NT2/D1 (cell line): ENCODE data around the gene UBAP1L.
A peak's percentile ranks its signal among the peaks of the same experiment; 100 is the strongest.
"Not testable (repeated sequence)": the region's sequence is repeated elsewhere in the genome, so short reads cannot be mapped to it uniquely, and the experiment has no call there.

Experiments
- DNase-seq: peaks from one replicate; pipeline ENCODE4 v3.0.0-alpha.2; 2011; ENCODE audit warnings: low read depth, low spot score
- H3K27me3 ChIP-seq: 2 replicates; pipeline ENCODE4 v1.6.0; 2011; ENCODE audit warnings: mild to moderate bottlenecking; ENCODE audit not compliant: insufficient read length, insufficient read depth
- H3K36me3 ChIP-seq: 2 replicates; pipeline ENCODE4 v1.6.1; 2011; ENCODE audit warnings: mild to moderate bottlenecking, low read length, mixed read lengths; ENCODE audit not compliant: insufficient read depth, insufficient read length
- H3K4me1 ChIP-seq: 2 replicates; pipeline ENCODE4 v1.5.1; 2011; ENCODE audit not compliant: insufficient read depth, insufficient read length
- H3K4me3 ChIP-seq: 2 replicates; pipeline ENCODE4 v1.5.1; 2011; ENCODE audit warnings: low read depth; ENCODE audit not compliant: insufficient read length
- H3K9ac ChIP-seq: 2 replicates; pipeline ENCODE4 v1.6.0; 2011; ENCODE audit warnings: low read depth; ENCODE audit not compliant: insufficient read length
- H3K9me3 ChIP-seq: 2 replicates; pipeline ENCODE4 v1.5.1; 2011; ENCODE audit warnings: mild to moderate bottlenecking, low read length; ENCODE audit not compliant: insufficient read depth
- SUZ12 ChIP-seq: IDR thresholded peaks from 2 replicates; pipeline ENCODE4 v1.6.1; 2011; ENCODE audit not compliant: insufficient read length, insufficient read depth; ENCODE audit errors: extremely low read depth
- YY1 ChIP-seq: IDR thresholded peaks from 2 replicates; pipeline ENCODE4 v1.6.1; 2011; ENCODE audit not compliant: insufficient read length, insufficient read depth
- ZNF274 ChIP-seq: IDR thresholded peaks from 2 replicates; pipeline ENCODE4 v1.6.1; 2011; ENCODE audit warnings: mild to moderate bottlenecking, low read depth, low read length

Gene UBAP1L

GRCh38 chr15:65105038-65105437, 10.0 kb downstream of the UBAP1L start:
- TF ChIP-seq SUZ12 (no peak), ZNF274 (no peak), YY1 (no peak)
- Histone ChIP-seq H3K36me3 (peaks cover 3% of the 10 kb centered on the region), H3K9me3 (no peaks in the 10 kb centered on the region), H3K4me3 (no peak overlapping the region), H3K4me1 (no peaks in the 10 kb centered on the region), H3K27me3 (peaks cover 14% of the 10 kb centered on the region), H3K9ac (no peak overlapping the region)
- DNase-seq: no peak

- Histone ChIP-seq H3K27me3 (peaks cover 14% of the 10 kb centered on the region), H3K4me3 (no peak overlapping the region), H3K4me1 (no peaks in the 10 kb centered on the region), H3K36me3 (peaks cover 19% of the 10 kb centered on the region), H3K9me3 (no peaks in the 10 kb centered on the region), H3K9ac (no peak overlapping the region)
- no peak for TF ChIP-seq ZNF274
- TF ChIP-seq YY1: no peak
- TF ChIP-seq SUZ12: no peak
- DNase-seq: no peak
Measured at GRCh38 chr15:65102912-65103311, 12.1 kb downstream of the UBAP1L start.

- H3K36me3 ChIP-seq: peaks cover 19% of the 10 kb centered on the region
- peaks cover 1% of the 10 kb centered on the region for H3K4me1 ChIP-seq
- TF ChIP-seq SUZ12 (no peak), YY1 (no peak), ZNF274 (no peak)
- no peaks in the 10 kb centered on the region for H3K9me3 ChIP-seq
- peaks cover 14% of the 10 kb centered on the region for H3K27me3 ChIP-seq
- H3K4me3 ChIP-seq: peak overlapping the region; percentile 22
- DNase-seq: no peak
- peak overlapping the region; percentile 57 for H3K9ac ChIP-seq
Measured at GRCh38 chr15:65101891-65102708, 12.9 kb downstream of the UBAP1L start.

GRCh38 chr15:65101411-65101890, 13.5 kb downstream of the UBAP1L start:
- peaks cover 14% of the 10 kb centered on the region for H3K27me3 ChIP-seq
- no peak for TF ChIP-seq ZNF274
- TF ChIP-seq SUZ12: no peak
- no peak for TF ChIP-seq YY1
- H3K9me3 ChIP-seq: no peaks in the 10 kb centered on the region
- peak overlapping the region; percentile 22 for H3K4me3 ChIP-seq
- H3K4me1 ChIP-seq: peaks cover 7% of the 10 kb centered on the region
- DNase-seq: peak; percentile 82
- peak overlapping the region; percentile 42 for H3K9ac ChIP-seq
- peaks cover 19% of the 10 kb centered on the region for H3K36me3 ChIP-seq

- no peak for TF ChIP-seq ZNF274
- no peak for TF ChIP-seq YY1
- TF ChIP-seq SUZ12: no peak
- peaks cover 16% of the 10 kb centered on the region for H3K36me3 ChIP-seq
- no peak for DNase-seq
- no peak overlapping the region for H3K4me3 ChIP-seq
- H3K9me3 ChIP-seq: no peaks in the 10 kb centered on the region
- peaks cover 7% of the 10 kb centered on the region for H3K4me1 ChIP-seq
- H3K27me3 ChIP-seq: peaks cover 14% of the 10 kb centered on the region
- no peak overlapping the region for H3K9ac ChIP-seq
Measured at GRCh38 chr15:65100442-65100841, 14.6 kb downstream of the UBAP1L start.

- Histone ChIP-seq H3K27me3 (peaks cover 14% of the 10 kb centered on the region), H3K36me3 (peaks cover 16% of the 10 kb centered on the region)
- H3K4me1 ChIP-seq, H3K9me3 ChIP-seq, H3K9ac ChIP-seq, DNase-seq, H3K4me3 ChIP-seq: not testable (repeated sequence)
Measured at GRCh38 chr15:65099801-65100200, 15.2 kb downstream of the UBAP1L start.

- no peak for TF ChIP-seq ZNF274
- DNase-seq: no peak
- H3K4me1 ChIP-seq: peaks cover 10% of the 10 kb centered on the region
- H3K36me3 ChIP-seq: peaks cover 16% of the 10 kb centered on the region
- H3K9me3 ChIP-seq: no peaks in the 10 kb centered on the region
- H3K27me3 ChIP-seq: peaks cover 14% of the 10 kb centered on the region
- no peak overlapping the region for H3K9ac ChIP-seq
- no peak overlapping the region for H3K4me3 ChIP-seq
Measured at GRCh38 chr15:65099336-65099735, 15.7 kb downstream of the UBAP1L start.
